ENCODE results near the gene C21orf58.

DNA sequence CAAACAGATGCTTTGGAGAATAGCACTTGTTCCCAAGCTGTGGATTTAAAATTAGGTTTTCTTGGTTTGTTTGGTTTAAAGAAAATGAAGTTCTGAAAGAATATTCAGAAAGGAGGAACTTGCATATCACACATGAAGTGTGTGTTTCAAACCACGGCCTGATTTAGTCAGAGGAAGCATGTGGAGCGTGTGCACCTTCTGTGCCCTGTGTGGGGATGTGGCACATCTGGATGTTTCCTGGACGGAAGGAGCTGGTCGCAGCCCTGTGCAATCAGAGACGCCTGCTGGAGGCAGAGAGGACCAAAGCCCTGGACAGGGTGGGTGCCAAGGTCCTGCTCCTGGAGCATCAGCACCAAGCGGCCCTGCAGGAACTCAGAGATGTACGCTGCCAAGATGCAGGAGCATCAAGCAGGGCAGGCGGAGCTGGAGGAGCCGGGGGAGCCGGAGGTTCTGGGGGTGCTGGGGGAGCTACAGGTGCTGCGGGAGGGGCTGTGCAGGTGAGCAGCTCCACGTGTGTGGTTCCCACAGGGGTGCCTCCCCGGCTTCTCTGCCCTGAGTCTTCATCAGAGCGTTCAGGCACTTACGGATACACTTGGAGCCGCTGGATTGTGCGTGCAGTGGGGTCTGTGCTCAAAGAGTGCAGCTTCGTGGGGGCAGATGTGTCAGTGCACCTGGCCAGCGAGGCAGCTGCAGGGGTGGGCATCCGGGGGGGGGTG lies 46.0 kb upstream of the C21orf58 start:
- TF ChIP-seq, protein P1, sequence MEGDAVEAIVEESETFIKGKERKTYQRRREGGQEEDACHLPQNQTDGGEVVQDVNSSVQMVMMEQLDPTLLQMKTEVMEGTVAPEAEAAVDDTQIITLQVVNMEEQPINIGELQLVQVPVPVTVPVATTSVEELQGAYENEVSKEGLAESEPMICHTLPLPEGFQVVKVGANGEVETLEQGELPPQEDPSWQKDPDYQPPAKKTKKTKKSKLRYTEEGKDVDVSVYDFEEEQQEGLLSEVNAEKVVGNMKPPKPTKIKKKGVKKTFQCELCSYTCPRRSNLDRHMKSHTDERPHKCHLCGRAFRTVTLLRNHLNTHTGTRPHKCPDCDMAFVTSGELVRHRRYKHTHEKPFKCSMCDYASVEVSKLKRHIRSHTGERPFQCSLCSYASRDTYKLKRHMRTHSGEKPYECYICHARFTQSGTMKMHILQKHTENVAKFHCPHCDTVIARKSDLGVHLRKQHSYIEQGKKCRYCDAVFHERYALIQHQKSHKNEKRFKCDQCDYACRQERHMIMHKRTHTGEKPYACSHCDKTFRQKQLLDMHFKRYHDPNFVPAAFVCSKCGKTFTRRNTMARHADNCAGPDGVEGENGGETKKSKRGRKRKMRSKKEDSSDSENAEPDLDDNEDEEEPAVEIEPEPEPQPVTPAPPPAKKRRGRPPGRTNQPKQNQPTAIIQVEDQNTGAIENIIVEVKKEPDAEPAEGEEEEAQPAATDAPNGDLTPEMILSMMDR (IDR thresholded peaks at IDR 0.05) = no peak
- TF ChIP-seq EP300 (IDR thresholded peaks at IDR 0.05) (no peak), POLR2AphosphoS5 (IDR thresholded peaks at IDR 0.05) (no peak), POLR2A (IDR thresholded peaks at IDR 0.05) (no peak)

All from sigmoid colon (tissue), 4 donors.